GM21423 (cell line): Measurements from ENCODE around the gene MBD3L1.

Experiments
- ATAC-seq: cut with Tn5 transposase; IDR thresholded peaks from one replicate; pipeline ENCODE4 v1.9.1; 2021; ENCODE audit warnings: mild to moderate bottlenecking, moderate library complexity; ENCODE audit not compliant: unreplicated experiment

MBD3L1 gene

GRCh38 chr19:8880868-8881488 lies 48.8 kb downstream of the MBD3L1 start:
- no peak for ATAC-seq

GRCh38 chr19:8881512-8881911 lies 49.3 kb downstream of the MBD3L1 start:
- no peak for ATAC-seq

GRCh38 chr19:8884416-8884815 lies 52.2 kb downstream of the MBD3L1 start:
- ATAC-seq, result no peak

- ATAC-seq, result no peak
Observed at GRCh38 chr19:8887364-8887763, 55.2 kb downstream of the MBD3L1 start.

- no peak for ATAC-seq
Observed at GRCh38 chr19:8890260-8890659, 58.1 kb downstream of the MBD3L1 start.
